Measurements from ENCODE around the gene PATJ. TPM values are rescaled to one million over a fixed set of nuclear protein-coding genes. Genes with fewer than 3 reads are reported as not detected.

Gene PATJ
- total RNA-seq, 1 donor from 2014 or later, result 39.4 TPM

- H3K36me3 Mint-ChIP-seq, result peaks cover 3% of the 10 kb centered on the region
- no peaks in the 10 kb centered on the region for H3K27me3 Mint-ChIP-seq
- peaks cover 14% of the 10 kb centered on the region for H3K4me1 Mint-ChIP-seq (ENCODE audit: unreplicated experiment)
- no peak overlapping the region for H3K4me3 Mint-ChIP-seq
- H3K27ac Mint-ChIP-seq, result no peak overlapping the region
- TF ChIP-seq, protein P1, sequence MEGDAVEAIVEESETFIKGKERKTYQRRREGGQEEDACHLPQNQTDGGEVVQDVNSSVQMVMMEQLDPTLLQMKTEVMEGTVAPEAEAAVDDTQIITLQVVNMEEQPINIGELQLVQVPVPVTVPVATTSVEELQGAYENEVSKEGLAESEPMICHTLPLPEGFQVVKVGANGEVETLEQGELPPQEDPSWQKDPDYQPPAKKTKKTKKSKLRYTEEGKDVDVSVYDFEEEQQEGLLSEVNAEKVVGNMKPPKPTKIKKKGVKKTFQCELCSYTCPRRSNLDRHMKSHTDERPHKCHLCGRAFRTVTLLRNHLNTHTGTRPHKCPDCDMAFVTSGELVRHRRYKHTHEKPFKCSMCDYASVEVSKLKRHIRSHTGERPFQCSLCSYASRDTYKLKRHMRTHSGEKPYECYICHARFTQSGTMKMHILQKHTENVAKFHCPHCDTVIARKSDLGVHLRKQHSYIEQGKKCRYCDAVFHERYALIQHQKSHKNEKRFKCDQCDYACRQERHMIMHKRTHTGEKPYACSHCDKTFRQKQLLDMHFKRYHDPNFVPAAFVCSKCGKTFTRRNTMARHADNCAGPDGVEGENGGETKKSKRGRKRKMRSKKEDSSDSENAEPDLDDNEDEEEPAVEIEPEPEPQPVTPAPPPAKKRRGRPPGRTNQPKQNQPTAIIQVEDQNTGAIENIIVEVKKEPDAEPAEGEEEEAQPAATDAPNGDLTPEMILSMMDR (conservative IDR thresholded peaks at IDR 0.05), result no peak
- no peak for DNase-seq (ENCODE audit: extremely low spot score, unreplicated experiment)
- H3K9me3 Mint-ChIP-seq, result no peaks in the 10 kb centered on the region
Observed at GRCh38 chr1:62107923-62108322, 365.6 kb downstream of the PATJ start.

DNA sequence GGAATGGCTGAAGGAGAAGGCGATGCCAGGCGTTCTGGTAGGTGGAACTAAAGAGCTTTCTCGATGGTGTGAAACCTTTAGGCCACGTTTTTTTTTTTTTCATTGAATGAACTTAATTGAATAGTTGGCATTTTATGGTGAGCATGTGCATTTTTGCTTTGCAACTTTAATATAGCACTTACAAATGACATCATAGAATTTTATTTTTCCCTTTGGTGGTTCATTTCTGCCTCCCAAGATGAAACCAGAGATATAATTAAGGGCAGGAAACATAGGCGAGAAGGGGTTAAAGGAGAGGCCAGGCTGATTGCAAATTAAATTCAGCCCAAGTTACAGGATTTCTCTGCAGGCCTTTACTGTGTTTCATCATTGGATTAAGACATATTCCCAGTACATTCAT lies 366.8 kb downstream of the PATJ start:
- Mint-ChIP-seq H3K4me1 (ENCODE audit: unreplicated experiment) (peaks cover 9% of the 10 kb centered on the region), H3K27ac (no peak overlapping the region), H3K36me3 (no peaks in the 10 kb centered on the region), H3K27me3 (no peaks in the 10 kb centered on the region), H3K9me3 (no peaks in the 10 kb centered on the region), H3K4me3 (no peak overlapping the region)
- TF ChIP-seq, protein P1 (conservative IDR thresholded peaks at IDR 0.05), result no peak
- no peak for DNase-seq (ENCODE audit: extremely low spot score, unreplicated experiment)

DNA sequence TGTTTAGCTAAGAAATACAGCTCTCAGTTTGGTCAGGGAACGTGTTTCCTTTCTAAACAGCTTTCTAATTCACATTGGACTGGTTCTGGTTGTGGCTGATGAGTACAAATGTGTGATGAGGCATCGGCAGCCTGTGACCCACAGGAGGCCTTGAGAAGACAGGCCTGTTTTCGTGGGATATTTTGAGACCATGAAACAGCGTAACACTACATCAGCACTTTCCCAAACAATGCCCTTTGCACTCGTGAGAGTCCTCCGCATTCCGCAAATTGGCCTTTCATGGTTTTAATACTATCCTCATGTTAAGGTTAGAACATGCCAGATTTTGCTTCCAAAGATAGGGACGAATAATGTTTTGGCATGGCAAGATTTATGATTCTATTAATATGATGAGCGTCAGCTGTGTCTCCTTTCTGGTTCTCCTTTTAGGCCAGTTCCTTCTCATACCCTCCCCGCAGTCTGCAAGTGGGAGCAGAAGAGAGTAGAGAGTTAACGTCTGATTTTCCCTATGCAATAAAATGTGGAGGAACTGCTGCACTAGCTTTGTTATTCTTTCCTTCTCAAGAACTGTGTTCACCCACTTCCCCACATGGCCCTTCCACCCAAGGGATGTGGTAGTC lies 368.0 kb downstream of the PATJ start:
- Mint-ChIP-seq H3K27ac (no peak overlapping the region), H3K27me3 (no peaks in the 10 kb centered on the region), H3K4me1 (ENCODE audit: unreplicated experiment) (peaks cover 9% of the 10 kb centered on the region), H3K36me3 (no peaks in the 10 kb centered on the region), H3K4me3 (no peak overlapping the region), H3K9me3 (no peaks in the 10 kb centered on the region)
- DNase-seq (ENCODE audit: extremely low spot score, unreplicated experiment), result no peak
- TF ChIP-seq, protein P1 (conservative IDR thresholded peaks at IDR 0.05), result no peak

DNA sequence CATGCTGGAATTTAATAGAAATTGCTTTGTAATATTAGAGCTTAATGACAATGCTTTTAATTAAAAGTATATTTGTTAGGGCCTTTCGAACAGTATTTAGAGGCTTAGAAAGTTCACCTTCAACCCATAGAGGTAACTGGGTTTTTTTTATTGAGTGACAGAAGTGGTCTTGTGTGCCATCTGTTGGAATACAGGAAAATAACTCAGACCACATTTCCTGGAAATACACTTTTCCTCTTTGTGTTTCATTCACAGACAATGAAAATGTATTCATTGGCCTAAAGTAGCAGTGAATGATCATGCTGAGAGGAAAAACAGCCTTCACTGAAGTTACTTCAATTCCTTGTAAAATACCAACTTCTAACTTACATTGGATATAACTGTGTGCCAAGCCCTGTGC lies 368.8 kb downstream of the PATJ start:
- TF ChIP-seq, protein P1 (conservative IDR thresholded peaks at IDR 0.05), result peak; percentile 15
- peaks cover 10% of the 10 kb centered on the region for H3K4me1 Mint-ChIP-seq (ENCODE audit: unreplicated experiment)
- peaks cover 1% of the 10 kb centered on the region for H3K36me3 Mint-ChIP-seq
- H3K27me3 Mint-ChIP-seq, result no peaks in the 10 kb centered on the region
- DNase-seq (ENCODE audit: extremely low spot score, unreplicated experiment), result no peak
- H3K9me3 Mint-ChIP-seq, result no peaks in the 10 kb centered on the region
- no peak overlapping the region for H3K4me3 Mint-ChIP-seq
- no peak overlapping the region for H3K27ac Mint-ChIP-seq

DNA sequence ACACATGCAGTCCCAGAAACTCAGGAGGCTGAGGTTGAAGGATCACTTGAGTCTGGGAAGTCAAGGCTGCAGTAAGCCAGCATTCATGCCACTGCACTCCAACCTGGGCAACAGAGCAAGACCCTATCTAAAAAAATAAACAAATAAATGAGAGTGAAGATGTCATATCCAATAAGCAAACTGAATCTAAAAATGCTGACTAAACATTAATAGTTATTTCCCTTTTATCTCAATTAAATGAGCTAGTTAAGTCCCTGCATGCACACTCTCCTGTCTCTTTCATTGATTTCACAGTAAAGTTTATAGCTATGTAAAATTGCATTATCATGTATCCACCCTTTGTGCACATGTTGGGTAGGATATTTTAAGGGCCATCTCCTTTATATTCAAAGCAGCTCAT lies 371.2 kb downstream of the PATJ start:
- H3K4me1 Mint-ChIP-seq (ENCODE audit: unreplicated experiment), result peaks cover 21% of the 10 kb centered on the region
- TF ChIP-seq, protein P1 (conservative IDR thresholded peaks at IDR 0.05), result no peak
- no peak overlapping the region for H3K27ac Mint-ChIP-seq
- peaks cover 9% of the 10 kb centered on the region for H3K36me3 Mint-ChIP-seq
- DNase-seq (ENCODE audit: extremely low spot score, unreplicated experiment), result no peak
- H3K9me3 Mint-ChIP-seq, result no peaks in the 10 kb centered on the region
- no peak overlapping the region for H3K4me3 Mint-ChIP-seq
- no peaks in the 10 kb centered on the region for H3K27me3 Mint-ChIP-seq

Data from type B pancreatic cell (in vitro differentiated cells).